ENCODE measurements around the gene AFAP1L1. TPM values are rescaled to one million over a fixed set of nuclear protein-coding genes. Genes with fewer than 3 reads are reported as not detected.

Gene AFAP1L1
- total and polyA plus RNA-seq, 9 of the 15 experiments (the other 6 are each of a cell fraction or from before 2014, with no cell fraction given): 0.01 to 0.12 (median 0.03) TPM; not detected in 4

GRCh38 chr5:149283626-149284480, 12.2 kb downstream of the AFAP1L1 start:
- intact Hi-C loops (cut with micrococcal nuclease): no loop called here
- DNase-seq (ENCODE audit: extremely low read depth in 1 of 4, low spot score in 3 of 4): no peak
- no peaks in the 10 kb centered on the region for H3K9me3 ChIP-seq (replicated peaks; ENCODE audit: control insufficient read depth, insufficient read depth, low read depth, low read length)
- WGBS (ENCODE audit: insufficient coverage, low coverage, missing lambda C conversion rate): 2% methylated on average over 11 of the region's 11 CpGs
- no peaks in the 10 kb centered on the region for H3K79me2 ChIP-seq (ENCODE audit: control insufficient read depth, insufficient read depth, low read length)
- no peaks in the 10 kb centered on the region for H3K36me3 ChIP-seq (ENCODE audit: control insufficient read depth, insufficient read depth, low read length)
- ChIA-PET POLR2A (interaction anchor here (0.5 to 0.8 kb wide), 2 partner anchors 347 to 431 kb away, joined by 3 read pairs; no protein-coding TSS in a partner anchor), CTCF (ENCODE audit: low intra/inter-chr PET ratio) (no interaction called here)
- BruUV-seq (replicated peaks): no TSS peak
- peaks cover 20 to 46% of the 10 kb centered on the region in 2 experiments for H3K27me3 ChIP-seq (ENCODE audit: control insufficient read depth in 2 of 2, insufficient read depth in 2 of 2, low read length in 2 of 2)
- no peak for ATAC-seq
- no peak overlapping the region for H3K9ac ChIP-seq (ENCODE audit: insufficient read depth in 1 of 2, low read depth in 2 of 2, low read length in 2 of 2)
- no peak overlapping the region for H3K27ac ChIP-seq (ENCODE audit: extremely low read depth, low read depth, low read length)
- no peaks in the 10 kb centered on the region for H3K9me1 ChIP-seq (ENCODE audit: control insufficient read depth, insufficient read depth, low read length)
- no peak overlapping the region for H2AFZ ChIP-seq (ENCODE audit: low read depth, low read length)
- no peak overlapping the region for H3K4me2 ChIP-seq (ENCODE audit: insufficient read depth, low read length)
- no peaks in the 10 kb centered on the region for H4K20me1 ChIP-seq (replicated peaks; ENCODE audit: control insufficient read depth, insufficient read depth, low read length)
- TF ChIP-seq AFF1 (IDR thresholded peaks at IDR 0.05; ENCODE audit: low read depth in 1 of 2, partially characterized antibody in 2 of 2) (no peak), ZFX (CRISPR knock-in tag; IDR thresholded peaks at IDR 0.05) (no peak), ELF1 (tag; IDR thresholded peaks at IDR 0.05) (no peak), SPI1 (IDR thresholded peaks at IDR 0.05; ENCODE audit: borderline replicate concordance, low read depth, low read length) (no peak), SMARCE1 (IDR thresholded peaks at IDR 0.05) (no peak), DLX4 (CRISPR knock-in tag; IDR thresholded peaks at IDR 0.05) (no peak), GTF2F1 (IDR thresholded peaks at IDR 0.05; ENCODE audit: low read depth, low read length) (no peak), HEY1 (CRISPR knock-in tag; IDR thresholded peaks at IDR 0.05; ENCODE audit: borderline replicate concordance) (no peak), ZNF551 (CRISPR knock-in tag; IDR thresholded peaks at IDR 0.05) (no peak), C11orf30 (IDR thresholded peaks at IDR 0.05; ENCODE audit: low read depth) (no peak)
- H3K4me3 ChIP-seq: no peak overlapping the region
- H3K4me1 ChIP-seq (replicated peaks in 1 of 2; ENCODE audit: control insufficient read depth in 2 of 2, insufficient read depth in 2 of 2, low read length in 2 of 2): no peaks in the 10 kb centered on the region; a peak in 1 of 5 replicates
- in situ Hi-C loops (cut with MboI): no loop called here
- FAIRE-seq: no peak

Measured in K562 (cell line).